Activated T-helper 1 cell treated with Interleukin-2 at 50 U/mL for 16 hours (primary cell): ENCODE results near the gene ERCC5.

Experiments
- DNase-seq: peaks from one replicate; pipeline ENCODE4 v3.0.0-alpha.2; 2020; ENCODE audit warnings: low read depth

ERCC5 gene

DNA sequence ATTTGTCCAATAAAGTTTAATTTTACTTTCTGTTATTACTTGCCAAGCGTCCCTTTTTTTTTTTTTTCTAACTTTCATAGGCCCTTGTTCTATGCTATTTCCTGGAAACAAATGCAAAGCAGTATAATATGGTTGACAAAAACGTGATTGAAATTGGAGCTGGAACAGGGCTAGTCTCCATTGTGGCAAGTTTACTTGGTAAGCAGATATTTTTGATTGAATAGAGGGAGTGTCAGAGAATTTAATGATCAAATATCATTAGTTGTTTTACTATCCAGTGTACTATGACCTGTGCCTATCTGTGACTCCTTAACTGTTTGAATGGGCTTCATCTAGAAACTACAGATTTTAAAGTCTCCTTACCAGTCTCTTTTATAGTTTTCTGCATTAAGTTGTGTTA lies 46.7 kb downstream of the ERCC5 start:
- DNase-seq = no peak

DNA sequence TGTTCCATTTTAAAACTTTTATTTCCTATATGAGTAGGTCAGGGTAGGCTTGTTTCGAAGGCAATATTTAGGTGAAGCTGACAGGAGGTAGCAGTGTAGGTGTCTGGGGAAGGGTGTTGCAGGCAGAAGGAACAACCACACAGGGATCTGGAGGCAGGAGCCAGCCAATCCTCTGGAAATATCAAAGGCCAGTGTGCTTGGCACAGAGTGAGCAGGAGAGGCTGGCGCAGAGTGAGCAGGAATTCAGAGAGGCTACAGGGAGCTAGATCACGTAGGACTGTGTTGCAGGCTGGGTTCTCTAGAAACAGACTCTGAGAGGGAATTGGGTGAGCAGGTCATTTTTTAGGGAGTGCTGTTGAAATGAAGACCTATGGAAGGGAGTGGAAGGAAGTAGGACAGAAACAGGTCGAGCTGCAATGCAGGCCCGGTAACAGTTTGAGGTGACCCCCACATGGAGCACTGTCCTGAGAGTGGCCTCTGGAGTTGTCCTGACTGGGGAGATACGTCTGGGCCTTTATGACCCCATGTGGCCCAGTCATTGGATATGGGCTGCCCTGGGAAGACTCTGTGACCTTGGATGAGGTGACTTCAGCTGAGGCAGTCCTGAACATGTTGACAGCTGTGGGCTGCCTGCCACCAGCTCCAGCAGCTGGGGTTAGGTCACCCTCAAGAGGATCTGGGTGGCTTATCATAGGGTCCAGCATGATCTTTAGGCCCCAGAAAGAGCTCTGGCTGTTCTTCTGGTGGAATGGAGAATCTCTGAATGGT lies 51.7 kb downstream of the ERCC5 start:
- DNase-seq = no peak

DNA sequence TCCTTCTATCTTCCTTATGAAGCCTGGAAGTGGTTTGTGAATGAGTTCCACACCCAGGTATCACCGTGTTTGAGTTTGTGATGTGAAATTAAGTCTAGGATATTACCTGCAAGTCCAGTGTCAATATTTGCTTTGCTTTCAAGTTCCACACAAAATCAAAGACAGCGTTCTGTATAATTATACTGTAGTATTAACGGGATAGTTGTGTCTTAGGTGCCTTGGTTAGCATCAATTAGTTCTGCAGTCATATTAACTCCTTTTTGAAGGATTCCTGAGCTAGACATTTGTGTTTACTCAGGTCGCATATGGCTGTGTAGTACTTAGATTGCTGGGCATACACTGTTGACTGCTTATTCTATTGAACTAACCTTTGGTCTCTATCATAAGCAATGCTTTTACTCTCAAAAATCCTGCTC lies 54.4 kb downstream of the ERCC5 start:
- DNase-seq = no peak

DNA sequence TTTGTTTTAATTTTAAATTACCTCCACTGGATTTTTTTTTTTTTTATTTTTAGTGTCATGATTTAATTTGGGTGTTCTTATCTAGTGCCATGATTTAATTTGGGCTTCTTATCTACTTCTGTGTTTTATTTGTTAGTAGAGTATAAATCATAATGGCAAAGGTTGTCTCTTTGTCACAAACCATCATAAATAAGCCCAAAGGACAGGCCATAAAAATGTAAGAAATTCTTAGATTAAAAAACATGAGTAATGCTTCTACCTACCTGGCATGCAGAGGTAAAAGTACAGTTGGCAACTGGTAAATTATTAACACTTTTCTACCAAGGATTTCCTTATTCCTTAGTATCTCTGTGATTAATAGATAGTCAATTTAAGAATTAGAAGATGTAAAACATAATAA lies 55.2 kb downstream of the ERCC5 start:
- DNase-seq = no peak

DNA sequence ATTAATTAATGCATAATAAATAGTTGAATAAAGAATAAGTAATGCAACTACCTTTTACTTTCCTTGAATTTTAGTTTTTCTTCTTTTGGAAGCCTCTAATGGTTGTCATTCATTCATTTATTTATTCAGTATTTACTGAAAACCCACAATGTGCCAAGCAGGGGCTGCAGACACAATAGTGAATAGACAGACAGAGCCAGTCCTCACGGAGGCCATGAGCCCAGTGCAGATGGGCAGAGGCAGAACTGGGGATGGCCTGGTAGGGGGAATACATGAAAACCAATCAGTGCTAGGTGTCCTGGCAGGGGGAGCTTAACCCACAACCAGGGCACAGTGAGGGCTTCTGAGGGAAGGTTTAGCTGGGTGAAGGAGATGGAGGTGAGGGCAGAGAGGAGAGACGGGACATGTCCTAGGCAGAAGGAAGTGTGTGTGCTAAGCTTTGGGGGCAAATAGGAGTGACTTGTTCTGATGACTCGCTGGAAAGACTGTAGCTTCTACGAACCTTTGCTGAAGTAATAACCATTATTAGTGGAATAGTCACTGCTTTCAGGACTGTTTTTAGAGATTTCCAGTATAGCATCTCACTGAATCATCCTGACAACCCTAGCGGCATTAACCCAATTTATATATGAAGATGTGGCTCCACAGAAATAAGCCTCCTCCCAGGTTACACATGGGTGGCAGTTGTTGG lies 55.9 kb downstream of the ERCC5 start:
- DNase-seq = no peak

DNA sequence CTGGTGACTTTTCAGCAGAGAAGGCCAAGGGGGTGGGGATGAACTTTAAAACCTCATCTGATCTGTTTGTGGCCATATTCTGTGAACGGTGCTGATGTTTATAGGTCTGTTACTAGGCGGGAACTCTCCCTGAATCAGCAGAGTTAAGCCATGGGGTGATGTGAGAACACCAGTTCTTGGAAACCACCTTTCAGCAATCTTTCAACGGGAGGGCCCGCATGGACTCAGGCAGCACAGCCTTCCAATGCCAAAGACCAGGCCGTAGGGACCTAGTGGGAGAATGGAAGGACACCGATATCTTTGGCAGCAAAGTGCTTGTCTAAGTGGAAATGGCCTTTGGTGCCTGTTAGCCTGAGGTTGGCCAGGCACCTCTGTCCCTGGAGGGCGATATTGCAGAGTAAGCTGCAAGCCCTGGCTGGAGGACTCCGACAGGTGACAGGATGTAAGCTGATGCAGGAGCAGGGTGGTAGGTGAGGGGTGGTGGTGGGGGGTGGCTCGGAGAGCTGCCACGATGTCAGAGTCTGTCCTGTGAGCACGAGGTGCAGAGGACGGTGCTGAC lies 57.0 kb downstream of the ERCC5 start:
- DNase-seq = no peak

DNA sequence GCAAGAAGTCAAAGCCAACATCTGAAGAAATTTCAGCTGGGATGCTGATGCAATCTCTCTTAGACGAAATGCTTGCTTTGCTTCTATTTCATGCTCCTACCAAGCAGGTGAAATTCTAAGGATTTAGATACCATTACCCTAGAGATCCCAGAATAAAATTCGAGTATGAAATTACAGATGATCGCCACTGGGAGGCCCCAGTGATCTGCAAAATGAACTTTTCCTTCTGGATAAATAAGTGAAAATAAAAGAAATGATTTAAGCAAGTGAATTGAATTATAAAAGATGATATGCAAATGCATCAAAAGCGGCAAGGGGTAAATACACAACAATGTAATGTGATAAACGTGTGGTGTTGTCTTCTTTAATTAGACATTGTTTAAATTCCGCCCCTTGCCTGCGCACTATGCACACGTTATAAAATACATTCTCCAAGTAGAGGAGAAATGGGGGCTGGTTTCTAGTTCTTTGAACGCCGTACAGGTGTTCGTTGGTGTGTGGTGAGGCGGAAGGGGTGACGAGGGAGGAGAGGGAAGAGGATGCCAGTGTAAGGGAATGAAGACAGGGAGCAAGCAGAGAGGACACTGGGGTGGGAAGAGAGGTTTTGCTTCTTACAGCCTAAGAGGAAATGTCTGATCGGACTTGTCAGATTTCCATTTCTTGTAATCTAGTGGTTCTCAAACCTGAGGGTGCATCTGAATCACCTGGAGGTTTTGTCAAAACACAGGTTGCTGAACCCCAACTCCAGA lies 58.0 kb downstream of the ERCC5 start:
- DNase-seq = no peak

DNA sequence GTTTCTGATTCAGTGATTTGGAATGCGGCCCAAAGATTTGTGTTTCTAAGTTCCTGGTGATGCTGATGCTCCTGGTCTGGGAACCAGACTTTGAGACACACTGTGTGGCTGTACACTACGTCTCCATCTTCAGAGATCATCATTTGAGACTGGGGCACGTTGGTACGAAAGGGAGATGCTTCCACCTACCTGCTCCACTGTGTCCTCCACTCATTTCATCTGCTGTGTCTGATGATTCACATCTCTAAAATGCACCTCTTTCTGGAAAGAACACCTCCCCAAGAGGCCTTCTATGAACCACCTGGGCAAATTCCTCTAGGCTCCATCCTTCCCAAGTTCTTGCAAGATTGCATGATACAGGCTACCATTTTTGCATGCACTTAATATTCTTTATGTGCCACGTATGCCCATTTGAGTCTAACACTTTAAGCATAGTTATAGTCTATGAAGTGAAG lies 58.6 kb downstream of the ERCC5 start:
- DNase-seq = no peak

DNA sequence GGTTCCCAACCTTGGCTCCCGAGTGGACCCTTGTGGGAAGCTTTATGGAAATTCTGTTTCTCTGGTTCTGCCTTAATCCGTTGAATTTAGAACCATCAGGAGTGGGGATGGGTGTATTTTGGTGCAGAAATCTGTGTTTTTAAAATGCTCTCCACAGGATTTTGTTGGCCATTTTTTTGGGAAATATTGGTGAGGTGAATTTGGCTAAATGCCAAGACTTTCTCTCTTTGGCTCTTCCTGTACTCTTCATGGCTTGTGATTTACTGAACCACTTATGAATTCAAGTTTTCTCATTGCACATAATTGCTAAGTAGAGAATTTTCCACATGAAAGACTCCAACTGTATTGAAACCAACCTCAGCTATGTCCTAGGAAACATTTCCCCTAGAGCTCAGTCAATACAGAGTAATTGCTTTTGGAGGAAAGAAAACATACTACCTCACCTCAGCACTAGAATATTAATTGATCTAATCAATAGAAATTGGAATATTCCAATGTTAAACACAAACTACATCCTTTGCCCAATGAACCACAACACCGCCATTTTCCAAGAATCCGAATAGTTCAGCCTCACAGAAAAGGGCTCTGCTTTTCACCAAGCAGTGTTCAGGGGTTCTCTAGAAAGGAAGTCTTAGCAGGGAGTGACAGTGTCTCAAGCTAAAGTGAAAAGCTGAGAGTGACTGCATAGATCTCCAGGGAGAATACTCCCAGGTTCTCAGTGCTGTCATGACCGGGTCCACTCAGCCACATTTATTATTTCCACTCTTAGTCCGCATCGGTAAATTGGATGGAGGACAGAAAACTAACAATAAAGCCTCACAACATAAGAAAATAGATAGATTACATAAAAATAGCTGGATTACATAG lies 60.3 kb downstream of the ERCC5 start:
- DNase-seq = no peak

DNA sequence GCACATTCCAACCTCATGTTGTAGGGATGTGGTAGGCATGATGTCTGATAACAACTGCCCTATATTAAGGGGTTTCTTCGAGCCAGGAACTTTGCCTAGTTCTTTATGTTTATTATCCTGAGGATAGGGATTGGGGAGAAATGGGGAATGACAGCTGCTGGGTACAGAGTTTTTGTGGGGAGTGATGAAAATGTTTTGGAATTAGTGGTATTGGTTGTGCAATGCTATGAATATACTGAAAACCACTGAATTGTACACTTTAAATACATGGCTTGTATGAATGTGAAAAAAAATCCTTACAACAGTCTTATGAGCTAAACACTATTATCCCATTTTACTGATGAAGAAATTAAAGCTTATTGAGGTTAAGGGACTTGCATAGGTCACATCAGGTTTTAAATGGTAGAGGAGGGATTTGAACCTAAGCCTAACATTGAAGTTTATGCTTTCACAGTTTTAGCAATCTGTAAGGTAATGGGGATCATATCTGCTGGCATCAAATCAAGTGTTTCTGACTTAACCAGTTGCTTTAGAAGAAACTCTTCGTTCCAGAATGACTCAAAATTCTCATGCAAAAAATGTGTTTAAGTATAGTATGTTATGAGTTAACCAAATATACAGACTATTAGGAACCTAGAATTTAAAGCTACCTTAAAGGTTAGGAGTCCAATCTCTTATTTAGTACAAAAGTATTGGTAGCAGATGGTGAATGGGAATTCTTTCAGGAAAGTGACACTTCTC lies 61.4 kb downstream of the ERCC5 start:
- DNase-seq = no peak

DNA sequence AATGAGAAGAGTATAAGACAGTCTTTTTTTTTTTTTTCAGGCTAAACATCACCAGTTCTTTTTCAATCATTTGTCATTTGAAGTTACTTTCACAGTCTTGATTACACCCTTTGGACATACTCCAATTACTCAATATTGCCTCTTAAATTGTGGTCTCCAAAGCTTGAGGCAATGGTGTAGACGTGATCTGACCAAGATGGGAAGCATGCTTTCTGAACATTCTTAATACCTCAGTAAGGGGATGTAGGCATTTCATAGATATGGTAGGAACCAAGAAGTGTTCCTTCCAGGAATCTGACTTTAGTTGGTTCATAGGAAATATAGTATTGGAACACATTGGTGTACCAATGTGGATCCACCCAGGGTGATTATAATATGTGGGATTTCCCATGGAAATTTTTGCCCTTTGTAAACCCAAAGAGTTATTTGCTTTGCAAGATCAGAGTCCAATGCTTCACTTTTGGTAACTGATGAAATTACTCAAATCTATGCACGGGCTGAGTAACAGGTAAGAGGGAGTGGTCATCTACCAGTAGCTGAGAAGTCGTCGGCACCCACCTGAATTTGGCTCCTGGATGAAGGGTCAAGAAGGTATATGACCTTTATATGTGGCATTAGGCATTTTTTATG lies 62.2 kb downstream of the ERCC5 start:
- no peak for DNase-seq

DNA sequence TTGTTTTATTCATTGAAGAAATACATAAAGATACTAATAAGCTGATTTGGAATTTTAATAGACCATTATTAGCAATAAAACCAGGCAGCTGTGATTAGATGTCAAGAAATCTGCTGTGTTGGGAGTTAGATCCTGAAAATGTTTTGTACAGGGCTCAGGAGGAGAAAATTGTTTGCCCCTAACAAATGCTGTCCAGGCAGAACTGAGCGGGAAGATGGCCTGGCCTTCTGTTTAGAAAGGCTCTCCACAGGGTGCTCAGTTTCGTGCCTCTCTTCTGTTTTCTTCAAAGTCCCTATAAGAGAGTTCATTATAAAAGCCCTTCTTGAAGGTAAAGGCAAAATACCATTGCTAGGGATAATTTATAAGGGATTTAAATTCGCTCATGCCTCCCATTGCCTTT lies 64.1 kb downstream of the ERCC5 start:
- DNase-seq = no peak

DNA sequence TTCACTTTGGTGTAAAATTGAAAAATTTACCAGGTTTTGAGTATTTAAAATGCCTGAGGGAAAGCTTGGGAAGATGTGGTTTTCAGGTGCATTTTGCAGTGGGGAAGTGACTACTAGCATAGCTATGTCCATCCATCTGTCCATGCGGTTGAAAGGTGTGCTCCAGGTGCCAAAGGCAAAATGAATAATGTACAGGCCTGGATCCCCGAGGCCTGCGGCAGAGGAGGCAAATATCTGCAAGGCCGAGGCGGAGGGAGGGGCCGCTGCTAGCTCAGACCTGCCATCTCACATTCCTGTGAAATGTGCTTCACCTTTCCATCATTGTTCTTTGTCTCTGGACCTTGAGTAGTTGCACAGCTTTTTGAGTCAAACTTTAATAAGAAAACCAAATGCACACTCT lies 65.5 kb downstream of the ERCC5 start:
- no peak for DNase-seq

DNA sequence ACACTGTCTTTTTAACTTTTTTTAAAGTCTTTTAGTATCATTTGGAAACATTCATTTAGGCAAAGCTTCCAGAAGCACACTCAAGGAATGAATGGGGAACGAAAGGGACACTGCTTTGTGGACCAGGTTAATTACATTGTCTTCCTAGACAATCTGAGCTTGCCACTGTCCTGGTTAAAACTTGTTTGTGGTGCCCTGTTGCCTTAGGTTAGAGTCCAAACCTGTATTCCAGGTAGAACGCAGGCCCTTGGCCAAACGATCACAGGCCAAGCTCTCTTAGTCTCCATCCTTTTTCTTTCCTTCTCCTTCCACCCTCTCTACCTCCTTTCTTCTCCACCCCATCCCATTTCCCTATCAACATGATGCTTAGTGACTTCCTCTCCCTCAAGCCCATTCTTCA lies 66.8 kb downstream of the ERCC5 start:
- no peak for DNase-seq

DNA sequence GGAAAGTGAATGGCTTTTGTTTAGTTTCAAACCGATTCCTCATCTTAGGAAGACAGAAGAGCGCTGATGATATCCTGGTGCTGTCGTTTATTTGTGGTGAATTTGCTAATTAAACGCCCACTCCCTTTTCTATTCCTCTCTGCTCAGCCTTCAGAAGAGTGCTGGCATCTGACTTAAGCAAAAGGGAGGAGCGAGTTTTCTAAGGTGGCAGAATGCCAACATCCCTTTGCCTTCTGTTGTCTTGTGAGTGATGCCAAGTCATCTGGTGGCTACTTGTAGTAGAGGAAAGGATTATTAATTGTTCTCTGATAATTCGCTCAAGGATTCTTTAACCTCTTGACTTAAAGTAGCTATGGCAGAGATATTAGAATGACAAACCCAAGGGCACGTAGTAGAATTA lies 68.1 kb downstream of the ERCC5 start:
- no peak for DNase-seq

DNA sequence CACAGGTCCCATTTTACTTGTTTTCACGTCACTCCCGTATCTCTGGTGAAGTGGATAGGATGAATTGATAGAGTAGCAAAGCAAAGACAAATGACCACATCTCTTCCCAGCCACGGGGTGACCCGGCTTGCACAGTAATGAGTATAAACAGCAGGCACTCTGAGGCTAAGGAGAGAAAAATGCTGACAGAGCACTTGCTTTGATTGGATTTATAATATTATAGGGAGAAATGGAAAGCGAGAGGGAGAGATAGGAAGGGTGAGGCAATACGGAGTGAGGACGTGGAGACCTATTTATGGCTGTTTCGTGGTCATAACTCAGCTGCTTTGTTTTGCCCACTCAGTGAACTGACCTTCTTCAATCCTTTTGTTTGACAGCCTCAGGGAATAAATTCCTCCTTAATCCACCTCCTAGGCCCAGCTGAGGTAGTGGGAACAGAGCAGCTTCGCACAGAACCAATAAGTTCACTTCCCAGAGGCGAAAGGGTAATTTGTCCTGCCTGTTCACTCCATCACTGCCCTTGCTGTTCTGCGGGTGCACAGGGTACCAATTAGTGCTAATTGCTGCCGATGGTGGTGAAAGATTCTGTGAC lies 68.6 kb downstream of the ERCC5 start:
- DNase-seq = no peak

DNA sequence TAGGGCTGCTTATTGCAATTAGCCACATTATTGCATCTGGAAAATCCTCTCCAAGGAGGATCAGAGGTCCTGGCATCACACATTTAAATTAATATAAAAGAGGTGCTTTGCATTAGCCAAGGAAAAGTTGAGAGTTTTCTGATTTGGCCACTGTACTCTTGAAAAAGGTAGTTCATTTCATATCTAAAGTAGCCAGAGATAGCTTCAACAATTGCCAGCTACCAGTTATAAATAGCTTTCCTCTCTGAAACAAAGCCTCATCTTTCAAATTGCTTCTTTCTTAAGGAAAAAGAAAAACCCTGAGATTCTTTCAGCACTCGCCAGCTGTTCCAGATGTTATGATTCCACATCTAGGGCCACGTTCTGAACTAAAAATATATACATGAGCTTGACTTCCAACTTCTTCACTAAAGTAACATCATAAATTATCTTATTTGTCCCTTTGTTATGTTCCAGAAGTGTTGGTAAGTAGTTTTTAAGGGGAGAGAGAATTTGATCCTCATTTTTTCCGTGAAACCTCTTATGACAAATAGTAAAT lies 69.6 kb downstream of the ERCC5 start:
- no peak for DNase-seq

DNA sequence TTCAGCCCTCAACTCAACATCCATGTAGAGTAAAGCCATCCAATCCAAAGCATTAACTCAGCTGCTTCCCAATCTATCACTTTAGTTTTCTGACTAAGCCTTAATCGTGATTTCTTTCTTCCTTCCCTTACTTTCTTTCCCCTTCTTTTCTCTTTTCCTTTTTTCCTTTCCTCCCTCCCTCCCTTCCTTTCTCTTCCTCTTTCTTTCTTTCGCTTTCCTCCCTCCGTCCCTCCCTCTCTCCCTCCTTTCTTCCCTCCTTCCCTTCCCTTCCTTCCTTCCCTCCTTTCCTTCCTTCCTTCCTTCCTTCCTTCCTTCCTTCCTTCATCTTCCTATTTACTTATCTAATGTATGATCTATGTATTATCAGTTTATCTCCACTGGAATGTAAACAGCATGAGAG lies 71.2 kb downstream of the ERCC5 start:
- no peak for DNase-seq

DNA sequence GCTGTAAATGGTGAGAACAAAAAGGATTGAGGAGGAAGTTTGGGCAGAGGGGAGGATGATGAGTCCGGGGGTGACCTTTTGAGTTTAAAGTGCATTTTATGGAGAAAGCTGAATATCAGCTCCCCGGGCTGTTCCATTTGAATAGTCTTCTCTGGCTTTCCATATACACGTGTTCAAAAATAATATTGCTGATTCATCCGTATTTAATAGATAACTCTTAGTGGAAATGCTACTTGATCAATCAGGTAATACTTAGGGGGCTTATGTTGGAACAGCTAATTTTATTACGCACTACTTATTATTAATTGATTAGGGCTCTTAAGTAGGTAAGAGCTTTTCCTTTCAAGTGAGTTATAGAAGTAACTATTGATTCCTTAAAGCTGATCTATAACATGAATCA lies 76.4 kb downstream of the ERCC5 start:
- DNase-seq = no peak
